Stomach (tissue), 19 donors: Measurements from ENCODE around the gene RTL5. TPM values are rescaled to one million over a fixed set of nuclear protein-coding genes. Genes with fewer than 3 reads are reported as not detected.
"Not testable (repeated sequence)": the region's sequence is repeated elsewhere in the genome, so short reads cannot be mapped to it uniquely, and the experiment has no call there.

Experiments
- DNase-seq, 2 donors: peaks; one replicate each; pipeline versions ENCODE4 v3.0.0 to v3.0.0-alpha.2; 2013 to 2019
- H3K27ac ChIP-seq, 5 donors: fragments of 200-600 bp in 4 of 5; sonication (generic) in 4 of 5; one replicate each; pipeline ENCODE4 v1.5.1; 2013 to 2019; ENCODE audit warnings: mild to moderate bottlenecking in 1 of 5, moderate library complexity in 1 of 5
- H3K27me3 ChIP-seq, 3 donors: fragments of 200-600 bp; sonication (generic); one replicate each; pipeline ENCODE4 v1.5.1; 2017 to 2019; ENCODE audit warnings: mixed run types in 1 of 3
- H3K36me3 ChIP-seq, 4 donors: fragments of 200-600 bp; sonication (generic); 1 replicate in 3 of 4; 2 replicates in 1 of 4; pipeline ENCODE4 v1.5.1; 2016 to 2019
- H3K4me1 ChIP-seq, 4 donors: fragments of 200-600 bp; sonication (generic); one replicate each; pipeline ENCODE4 v1.5.1; 2016 to 2019
- H3K4me3 ChIP-seq, 4 donors: fragments of 200-600 bp; sonication (generic) in 3 of 4; one replicate each; pipeline ENCODE4 v1.5.1; 2016 to 2019; ENCODE audit warnings: mild to moderate bottlenecking in 1 of 4
- H3K9me3 ChIP-seq, 4 donors: fragments of 200-600 bp; sonication (generic); one replicate each; pipeline ENCODE4 v1.5.1; 2016 to 2019
- EP300 ChIP-seq: sonication (generic); formaldehyde crosslinking; IDR thresholded peaks from one replicate; pipeline ENCODE4 v1.6.1; 2017; ENCODE audit warnings: antibody characterized with exemption
- POLR2A ChIP-seq, 4 donors: fragments of 450-650 bp; IDR thresholded peaks; one replicate each; pipeline ENCODE4 v1.6.1; 2016; ENCODE audit warnings: antibody characterized with exemption in 4 of 4, control low read depth in 2 of 4, mild to moderate bottlenecking in 1 of 4, moderate library complexity in 1 of 4
- POLR2AphosphoS5 ChIP-seq, 3 donors: sonication (generic); formaldehyde crosslinking; IDR thresholded peaks; one replicate each; pipeline ENCODE4 v1.6.1; 2016; ENCODE audit warnings: antibody characterized with exemption in 3 of 3
- WGBS, 5 donors: extraction: QIAGEN DNeasy Blood & Tissue Kit in 3 of 5; methylation state at CpG; one replicate each; pipeline versions ENCODE4 v1.1.5 to v1.1.7; 2013 to 2018; 5-methylcytosine and 5-hydroxymethylcytosine counted together
- intact Hi-C: fragments of 100-400 bp; cut with DNase I; formaldehyde crosslinking; loops from one replicate; pipeline ENCODE4 v1.15.1; 2023; ENCODE audit warnings: low total_unique reads
- long read RNA-seq, 10 donors: transcript quantifications; one replicate each; lab custom pipeline, GENCODE V29; 2026
- polyA plus RNA-seq, 3 donors: library from polyadenylated mRNA; stranded (reverse); fragments of 200-250 nt; gene quantifications; one replicate each; pipeline ENCODE4 v1.2.3, GENCODE V29; 2013
- total RNA-seq, 5 donors: library from RNA; depleted of rRNA; stranded (reverse); fragments of >200 nt; gene quantifications; one replicate each; pipeline versions ENCODE4 v1.1.0 to v1.2.3, GENCODE V29; 2014 to 2016
- TF ChIP-seq, protein P1 (sequence below), 7 experiments: fragments of 450-650 bp in 4 of 7; fragments of 200-600 bp in 3 of 7; sonication (generic) in 3 of 7; IDR thresholded peaks; one replicate each; pipeline ENCODE4 v1.5.1; 2016 to 2019; ENCODE audit warnings: antibody characterized with exemption in 7 of 7, control low read depth in 2 of 7, mild to moderate bottlenecking in 1 of 7
- donor health status: healthy with polysubstance abuse.
- donor health status: Bipolar disorder and iron deficiency.
- donor health status: healthy.

The RTL5 gene
- total RNA-seq (1 to 10 TPM in 3 of 5 donors, under 1 TPM in 2; 0.58 to 5.4 (median 2.9) TPM), polyA plus RNA-seq (1 to 10 TPM; 1.2 to 3.7 (median 2.3) TPM)
- long read RNA-seq, donor 1, full-length matches to known transcripts: 8 of 8 reads
- long read RNA-seq, donor 1, partial matches to known transcripts: 0 of 8 reads
- long read RNA-seq, donor 1, other reads (novel, unspliced or antisense): 0 of 8 reads
- long read RNA-seq, donor 2, full-length matches to known transcripts: 9 of 9 reads
- long read RNA-seq, donor 2, partial matches to known transcripts: 0 of 9 reads
- long read RNA-seq, donor 2, other reads (novel, unspliced or antisense): 0 of 9 reads
- long read RNA-seq, donor 3, full-length matches to known transcripts: 9 of 9 reads
- long read RNA-seq, donor 3, partial matches to known transcripts: 0 of 9 reads
- long read RNA-seq, donor 3, other reads (novel, unspliced or antisense): 0 of 9 reads
- long read RNA-seq, donor 4, full-length matches to known transcripts: 1 of 1 reads
- long read RNA-seq, donor 4, partial matches to known transcripts: 0 of 1 reads
- long read RNA-seq, donor 4, other reads (novel, unspliced or antisense): 0 of 1 reads
- long read RNA-seq, donor 5, full-length matches to known transcripts: 11 of 11 reads
- long read RNA-seq, donor 5, partial matches to known transcripts: 0 of 11 reads
- long read RNA-seq, donor 5, other reads (novel, unspliced or antisense): 0 of 11 reads
- long read RNA-seq, donor 6, full-length matches to known transcripts: 8 of 8 reads
- long read RNA-seq, donor 6, partial matches to known transcripts: 0 of 8 reads
- long read RNA-seq, donor 6, other reads (novel, unspliced or antisense): 0 of 8 reads
- long read RNA-seq, donor 7, full-length matches to known transcripts: 8 of 8 reads
- long read RNA-seq, donor 7, partial matches to known transcripts: 0 of 8 reads
- long read RNA-seq, donor 7, other reads (novel, unspliced or antisense): 0 of 8 reads
- long read RNA-seq, donor 8, full-length matches to known transcripts: 14 of 14 reads
- long read RNA-seq, donor 8, partial matches to known transcripts: 0 of 14 reads
- long read RNA-seq, donor 8, other reads (novel, unspliced or antisense): 0 of 14 reads
- long read RNA-seq, donor 9, full-length matches to known transcripts: 12 of 12 reads
- long read RNA-seq, donor 9, partial matches to known transcripts: 0 of 12 reads
- long read RNA-seq, donor 9, other reads (novel, unspliced or antisense): 0 of 12 reads
- long read RNA-seq, donor 10, full-length matches to known transcripts: 3 of 3 reads
- long read RNA-seq, donor 10, partial matches to known transcripts: 0 of 3 reads
- long read RNA-seq, donor 10, other reads (novel, unspliced or antisense): 0 of 3 reads

- 3 to 47% (median 8%) methylated on average over 11 to 95 of the region's 106 CpGs for WGBS, 5 donors
- peak; percentile 77 to 95 for DNase-seq
- peak within 1 kb of the TSS in 4 of 5 donors; percentile 66 to 87 (median 80) for H3K27ac ChIP-seq
- peak within 1 kb of the TSS; percentile 49 to 54 (median 52) for H3K4me3 ChIP-seq
- peaks cover 0 to 4% (median 0%) of the 10 kb centered on the region in 4 donors for H3K9me3 ChIP-seq
- H3K36me3 ChIP-seq: no peaks in the 10 kb centered on the region
- peaks cover 0 to 36% (median 0%) of the 10 kb centered on the region in 3 donors for H3K27me3 ChIP-seq
- intact Hi-C loops: loop anchor here (10.0 kb wide), 1 partner anchor 127 kb away; no protein-coding TSS in a partner anchor
- TF ChIP-seq POLR2AphosphoS5 (IDR thresholded peaks at IDR 0.05) (peak; percentile 31 to 55 (median 51)), POLR2A (IDR thresholded peaks at IDR 0.05) (no peak)
- H3K4me1 ChIP-seq: peaks cover 0 to 41% (median 11%) of the 10 kb centered on the region in 4 donors
These were observed at the start of gene RTL5 for GRCh38 chrX:72131317-72132294. Gene RTL5 (minus strand): TSS chrX:72131915.

DNA sequence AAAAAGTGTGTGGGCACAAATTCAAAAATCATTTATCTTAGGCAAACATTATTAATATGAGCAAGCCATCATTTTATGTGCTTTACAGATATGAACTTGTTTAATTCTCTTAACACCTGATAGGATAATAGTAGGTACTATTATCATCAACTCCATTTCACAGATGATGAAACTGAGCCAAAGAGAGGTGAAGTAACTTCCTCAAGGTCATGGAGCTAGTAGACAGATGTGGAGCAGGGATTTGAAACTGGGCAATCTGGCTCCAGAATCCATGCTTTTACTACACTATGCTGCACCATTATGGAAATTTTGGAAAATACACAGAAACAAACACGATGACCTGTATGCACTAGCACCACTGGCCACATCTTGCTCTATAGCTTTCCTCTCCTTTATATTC, 48.8 kb upstream of the RTL5 start:
- Histone ChIP-seq H3K4me1 (peaks cover 0 to 23% (median 14%) of the 10 kb centered on the region in 4 donors), H3K27ac (peak overlapping the region in 4 of 5 donors; percentile 78 to 85 (median 84)), H3K9me3 (no peaks in the 10 kb centered on the region), H3K36me3 (no peaks in the 10 kb centered on the region), H3K27me3 (peaks cover 0 to 7% (median 0%) of the 10 kb centered on the region in 3 donors), H3K4me3 (peak overlapping the region in 2 of 4 donors; percentile 64 to 79)
- 18 to 72% (median 32%) methylated on average over 1 of the region's 1 CpG for WGBS, 5 donors
- DNase-seq: peak in 1 of 2 donors; percentile 6
- intact Hi-C loops: no loop called here
- TF ChIP-seq EP300 (no peak), POLR2AphosphoS5 (IDR thresholded peaks at IDR 0.05) (no peak), POLR2A (IDR thresholded peaks at IDR 0.05) (no peak)
- TF ChIP-seq, protein P1, sequence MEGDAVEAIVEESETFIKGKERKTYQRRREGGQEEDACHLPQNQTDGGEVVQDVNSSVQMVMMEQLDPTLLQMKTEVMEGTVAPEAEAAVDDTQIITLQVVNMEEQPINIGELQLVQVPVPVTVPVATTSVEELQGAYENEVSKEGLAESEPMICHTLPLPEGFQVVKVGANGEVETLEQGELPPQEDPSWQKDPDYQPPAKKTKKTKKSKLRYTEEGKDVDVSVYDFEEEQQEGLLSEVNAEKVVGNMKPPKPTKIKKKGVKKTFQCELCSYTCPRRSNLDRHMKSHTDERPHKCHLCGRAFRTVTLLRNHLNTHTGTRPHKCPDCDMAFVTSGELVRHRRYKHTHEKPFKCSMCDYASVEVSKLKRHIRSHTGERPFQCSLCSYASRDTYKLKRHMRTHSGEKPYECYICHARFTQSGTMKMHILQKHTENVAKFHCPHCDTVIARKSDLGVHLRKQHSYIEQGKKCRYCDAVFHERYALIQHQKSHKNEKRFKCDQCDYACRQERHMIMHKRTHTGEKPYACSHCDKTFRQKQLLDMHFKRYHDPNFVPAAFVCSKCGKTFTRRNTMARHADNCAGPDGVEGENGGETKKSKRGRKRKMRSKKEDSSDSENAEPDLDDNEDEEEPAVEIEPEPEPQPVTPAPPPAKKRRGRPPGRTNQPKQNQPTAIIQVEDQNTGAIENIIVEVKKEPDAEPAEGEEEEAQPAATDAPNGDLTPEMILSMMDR (IDR thresholded peaks at IDR 0.05): no peak

DNA sequence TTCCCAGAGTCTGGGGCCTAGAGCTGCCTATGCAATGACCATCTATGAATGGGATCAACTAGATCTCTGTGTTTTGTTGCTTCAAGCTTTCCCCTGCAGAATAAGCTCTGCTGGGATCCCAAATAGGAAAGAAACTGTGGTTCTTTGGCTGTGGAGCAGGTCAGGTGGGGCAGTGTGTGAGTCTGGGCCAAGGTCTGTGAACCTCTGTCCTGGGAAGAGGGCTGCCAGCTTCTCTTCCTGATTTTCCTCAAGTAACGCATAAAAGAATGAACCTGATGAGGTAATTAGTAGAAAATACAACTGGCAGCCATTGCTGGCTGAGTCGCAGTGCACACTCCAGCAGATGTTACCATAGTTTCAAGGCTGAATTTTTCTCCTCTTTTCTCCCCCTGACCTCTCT, 45.3 kb upstream of the RTL5 start:
- no peak overlapping the region for H3K4me3 ChIP-seq
- DNase-seq: no peak
- H3K27me3 ChIP-seq: peaks cover 0 to 12% (median 0%) of the 10 kb centered on the region in 3 donors
- no peaks in the 10 kb centered on the region for H3K9me3 ChIP-seq
- intact Hi-C loops: no loop called here
- WGBS, 5 donors: 75 to 91% (median 77%) methylated on average over 2 of the region's 2 CpGs
- no peak for TF ChIP-seq POLR2AphosphoS5 (IDR thresholded peaks at IDR 0.05)
- TF ChIP-seq EP300: no peak
- no peak for TF ChIP-seq POLR2A (IDR thresholded peaks at IDR 0.05)
- TF ChIP-seq, protein P1 (IDR thresholded peaks at IDR 0.05): no peak
- peaks cover 0 to 6% (median 2%) of the 10 kb centered on the region in 4 donors for H3K4me1 ChIP-seq
- H3K27ac ChIP-seq: no peak overlapping the region
- no peaks in the 10 kb centered on the region for H3K36me3 ChIP-seq

GRCh38 chrX:72176289-72176688, 44.6 kb upstream of the RTL5 start:
- DNase-seq, H3K36me3 ChIP-seq, H3K9me3 ChIP-seq, H3K27ac ChIP-seq, intact Hi-C loops, H3K4me1 ChIP-seq, H3K27me3 ChIP-seq, H3K4me3 ChIP-seq: not testable (repeated sequence)
- WGBS, 5 donors: 83 to 100% (median 93%) methylated on average over 1 to 5 of the region's 5 CpGs
